ENCODE results near the gene ARPC2. TPM values are rescaled to one million over a fixed set of nuclear protein-coding genes. Genes with fewer than 3 reads are reported as not detected.
A peak's percentile ranks its signal among the peaks of the same experiment; 100 is the strongest.

ARPC2 gene
- total and polyA plus RNA-seq, 10 of the 15 experiments (the other 5 are each of a cell fraction or from before 2014, with no cell fraction given) = 440 to 980 (median 709) TPM

DNA sequence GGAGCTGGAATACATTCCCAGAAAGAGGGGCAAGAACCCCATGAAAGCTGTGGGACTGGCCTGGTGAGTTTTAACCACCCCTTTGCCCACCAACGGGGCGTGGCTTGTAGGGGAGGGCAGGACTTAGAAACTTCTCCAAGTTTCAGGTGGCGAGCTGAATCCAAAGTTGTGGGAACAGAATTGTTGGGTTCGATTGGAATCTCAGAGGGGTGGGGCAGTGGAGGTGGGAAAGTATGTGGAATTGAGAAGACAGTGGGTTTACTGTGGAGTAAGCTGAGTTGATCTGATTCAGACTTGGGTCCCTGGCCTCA lies 54.5 kb downstream of the ARPC2 start:
- intact Hi-C loops (cut with micrococcal nuclease; ENCODE audit: unreplicated experiment) = loop anchor here (5.0 kb wide), 2 partner anchors 84 to 296 kb away; partner anchors contain the start of genes CNOT9 and USP37
- ATAC-seq (no peak), DNase-seq (ENCODE audit: low read depth, low spot score) (no peak), FAIRE-seq (no peak)
- no peaks in the 10 kb centered on the region for H4K20me1 ChIP-seq (ENCODE audit: control insufficient read depth, insufficient read depth)
- POLR2A ChIA-PET = interaction anchor here (0.6 to 6.8 kb wide), 9 partner anchors 13 to 122 kb away, joined by 3 to 84 read pairs (median 4); partner anchors contain the start of gene TMBIM1
- no peak overlapping the region for H2AFZ ChIP-seq (ENCODE audit: control insufficient read depth, low read depth, low read length)
- H3K4me2 ChIP-seq (ENCODE audit: control insufficient read depth, insufficient read depth) = peak overlapping the region; percentile 90
- WGBS (ENCODE audit: insufficient coverage, insufficient replicate concordance, low lambda C conversion rate, missing lambda C conversion rate) = 0% methylated on average over 4 of the region's 4 CpGs
- peaks cover 18% of the 10 kb centered on the region for H3K4me1 ChIP-seq (ENCODE audit: control insufficient read depth, insufficient read depth, low read length)
- no TSS peak for BruUV-seq (replicated peaks)
- H3K9ac ChIP-seq (ENCODE audit: control insufficient read depth, insufficient read depth, low read length) = peak overlapping the region; percentile 65
- CTCF ChIA-PET = interaction anchor here (0.7 to 7.0 kb wide), 24 partner anchors 11 to 415 kb away, joined by 3 to 154 read pairs (median 6); partner anchors contain the start of genes CATIP, GPBAR1, RNF25 and STK36
- no peaks in the 10 kb centered on the region for H3K27me3 ChIP-seq (replicated peaks in 1 of 2; ENCODE audit: control insufficient read depth in 2 of 2, insufficient read depth in 2 of 2, low read length in 1 of 2)
- H3K79me2 ChIP-seq (ENCODE audit: control insufficient read depth, insufficient read depth, low read length) = peaks cover 19% of the 10 kb centered on the region
- H3K27ac ChIP-seq (ENCODE audit: control insufficient read depth, insufficient read depth) = no peak overlapping the region
- SMC1A ChIA-PET (ENCODE audit: uncharacterized antibody, unreplicated experiment) = interaction anchor here (0.6 to 7.6 kb wide), 16 partner anchors 16 to 299 kb away, joined by 3 to 194 read pairs (median 3); partner anchors contain the start of genes CATIP and TMBIM1
- in situ Hi-C loops (cut with MboI) = no loop called here
- TF ChIP-seq IKZF2 (IDR thresholded peaks at IDR 0.05) (0 out of 4 replicates have a peak, but pooled peaks of 1 of the 2 experiments have one; percentile 4), BCL11A (IDR thresholded peaks at IDR 0.05; ENCODE audit: low read depth, low read length) (no peak)
- H3K9me3 ChIP-seq (replicated peaks; ENCODE audit: control insufficient read depth, insufficient read depth, low read length) = no peaks in the 10 kb centered on the region
- RAD21 ChIA-PET (ENCODE audit: unreplicated experiment) = interaction anchor here (0.6 to 7.3 kb wide), 18 partner anchors 13 to 416 kb away, joined by 3 to 141 read pairs (median 3); partner anchors contain the start of genes CATIP and TMBIM1
- peaks cover 18 to 21% of the 10 kb centered on the region in 2 experiments for H3K36me3 ChIP-seq (ENCODE audit: control insufficient read depth in 2 of 2, insufficient read depth in 2 of 2, low read length in 1 of 2)
- H3K4me3 ChIP-seq = peak overlapping the region; percentile 88

- H3K4me3 ChIP-seq = 0 out of 2 replicates have a peak overlapping the region, but pooled peaks have one; percentile 88
- 59% methylated on average over 5 of the region's 5 CpGs for WGBS (ENCODE audit: insufficient coverage, insufficient replicate concordance, low lambda C conversion rate, missing lambda C conversion rate)
- peaks cover 18 to 21% of the 10 kb centered on the region in 2 experiments for H3K36me3 ChIP-seq (ENCODE audit: control insufficient read depth in 2 of 2, insufficient read depth in 2 of 2, low read length in 1 of 2)
- TSS peak; percentile 57 for BruUV-seq (replicated peaks)
- CTCF ChIA-PET = interaction anchor here (0.7 to 7.0 kb wide), 24 partner anchors 12 to 415 kb away, joined by 3 to 154 read pairs (median 6); partner anchors contain the start of genes CATIP, GPBAR1, RNF25 and STK36
- no peak for ATAC-seq
- TF ChIP-seq CHD4 (IDR thresholded peaks at IDR 0.05) (no peak), SPI1 (IDR thresholded peaks at IDR 0.05; ENCODE audit: borderline replicate concordance, insufficient read depth, low read depth, low read length) (peak; percentile 7; the same call in 1 of the 2 replicates)
- DNase-seq (ENCODE audit: low read depth, low spot score) = no peak
- RAD21 ChIA-PET (ENCODE audit: unreplicated experiment) = interaction anchor here (0.6 to 7.3 kb wide), 17 partner anchors 13 to 386 kb away, joined by 3 to 141 read pairs (median 4); partner anchors contain the start of genes CATIP and TMBIM1
- H2AFZ ChIP-seq (ENCODE audit: control insufficient read depth, low read depth, low read length) = no peak overlapping the region
- intact Hi-C loops (cut with micrococcal nuclease; ENCODE audit: unreplicated experiment) (loop anchor here (1.0 to 5.0 kb wide), 5 partner anchors 15 to 295 kb away; partner anchors contain the start of genes CATIP, CNOT9 and USP37), in situ Hi-C loops (cut with MboI) (no loop called here)
- POLR2A ChIA-PET = interaction anchor here (0.6 to 6.8 kb wide), 9 partner anchors 12 to 122 kb away, joined by 3 to 84 read pairs (median 4); partner anchors contain the start of gene TMBIM1
- H3K79me2 ChIP-seq (ENCODE audit: control insufficient read depth, insufficient read depth, low read length) = peaks cover 19% of the 10 kb centered on the region
- H3K27ac ChIP-seq (ENCODE audit: control insufficient read depth, insufficient read depth) = no peak overlapping the region
- no peak for FAIRE-seq
- peaks cover 18% of the 10 kb centered on the region for H3K4me1 ChIP-seq (ENCODE audit: control insufficient read depth, insufficient read depth, low read length)
- peak overlapping the region; percentile 90 for H3K4me2 ChIP-seq (ENCODE audit: control insufficient read depth, insufficient read depth)
- H3K9ac ChIP-seq (ENCODE audit: control insufficient read depth, insufficient read depth, low read length) = no peak overlapping the region
- no peaks in the 10 kb centered on the region for H3K9me3 ChIP-seq (replicated peaks; ENCODE audit: control insufficient read depth, insufficient read depth, low read length)
- no peaks in the 10 kb centered on the region for H3K27me3 ChIP-seq (replicated peaks in 1 of 2; ENCODE audit: control insufficient read depth in 2 of 2, insufficient read depth in 2 of 2, low read length in 1 of 2)
- SMC1A ChIA-PET (ENCODE audit: uncharacterized antibody, unreplicated experiment) = interaction anchor here (0.6 to 7.6 kb wide), 17 partner anchors 16 to 299 kb away, joined by 3 to 194 read pairs (median 3); partner anchors contain the start of genes CATIP and TMBIM1
- no peaks in the 10 kb centered on the region for H4K20me1 ChIP-seq (ENCODE audit: control insufficient read depth, insufficient read depth)
Observed at GRCh38 chr2:218271865-218272530, 55.0 kb downstream of the ARPC2 start.

Data from GM12878 (cell line).